DOHH2 (cell line): ENCODE measurements around the gene KCTD14.

ENCODE experiments used
- EZH2phosphoT487 ChIP-seq: fragments of 200-600 bp; sonication (generic); IDR thresholded peaks from 2 replicates; pipeline ENCODE4 v1.6.1; 2017; ENCODE audit warnings: borderline replicate concordance, mild to moderate bottlenecking, antibody characterized with exemption, low read length, moderate library complexity, mixed read lengths
- TF ChIP-seq, protein P1 (sequence below): fragments of 200-600 bp; sonication (generic); IDR thresholded peaks from one replicate; pipeline ENCODE4 v1.5.1; 2014; ENCODE audit warnings: antibody characterized with exemption, mild to moderate bottlenecking, low read depth, low read length; ENCODE audit not compliant: poor library complexity, severe bottlenecking

GRCh38 chr11:78031629-78032028 is 8.6 kb upstream of the KCTD14 start:
- TF ChIP-seq, protein P1, sequence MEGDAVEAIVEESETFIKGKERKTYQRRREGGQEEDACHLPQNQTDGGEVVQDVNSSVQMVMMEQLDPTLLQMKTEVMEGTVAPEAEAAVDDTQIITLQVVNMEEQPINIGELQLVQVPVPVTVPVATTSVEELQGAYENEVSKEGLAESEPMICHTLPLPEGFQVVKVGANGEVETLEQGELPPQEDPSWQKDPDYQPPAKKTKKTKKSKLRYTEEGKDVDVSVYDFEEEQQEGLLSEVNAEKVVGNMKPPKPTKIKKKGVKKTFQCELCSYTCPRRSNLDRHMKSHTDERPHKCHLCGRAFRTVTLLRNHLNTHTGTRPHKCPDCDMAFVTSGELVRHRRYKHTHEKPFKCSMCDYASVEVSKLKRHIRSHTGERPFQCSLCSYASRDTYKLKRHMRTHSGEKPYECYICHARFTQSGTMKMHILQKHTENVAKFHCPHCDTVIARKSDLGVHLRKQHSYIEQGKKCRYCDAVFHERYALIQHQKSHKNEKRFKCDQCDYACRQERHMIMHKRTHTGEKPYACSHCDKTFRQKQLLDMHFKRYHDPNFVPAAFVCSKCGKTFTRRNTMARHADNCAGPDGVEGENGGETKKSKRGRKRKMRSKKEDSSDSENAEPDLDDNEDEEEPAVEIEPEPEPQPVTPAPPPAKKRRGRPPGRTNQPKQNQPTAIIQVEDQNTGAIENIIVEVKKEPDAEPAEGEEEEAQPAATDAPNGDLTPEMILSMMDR = no peak
- TF ChIP-seq EZH2phosphoT487 = no peak
